Right lobe of liver (tissue), 6 donors: ENCODE results near the gene GUCA2A. TPM values are rescaled to one million over a fixed set of nuclear protein-coding genes. Genes with fewer than 3 reads are reported as not detected.

Experiments
- ATAC-seq, 4 donors: fragments of 200-7000 bp; cut with Tn5 transposase; one replicate each; pipeline ENCODE4 v1.9.1; 2020; ENCODE audit warnings: mild to moderate bottlenecking in 4 of 4, moderate library complexity in 4 of 4
- DNase-seq, 3 donors: peaks; one replicate each; pipeline ENCODE4 v3.0.0-alpha.2; 2020
- H3K27ac ChIP-seq, 3 donors: fragments of 200-600 bp; one replicate each; pipeline ENCODE4 v1.8.0; 2022
- H3K27me3 ChIP-seq, 2 donors: fragments of 200-600 bp; one replicate each; pipeline ENCODE4 v1.8.0; 2022
- H3K36me3 ChIP-seq, 4 donors: fragments of 200-600 bp; sonication (generic) in 1 of 4; one replicate each; pipeline versions ENCODE4 v1.5.1 to v1.8.0; 2017 to 2022; ENCODE audit warnings: control low read depth in 1 of 4
- H3K4me1 ChIP-seq, 4 donors: fragments of 200-600 bp; sonication (generic) in 1 of 4; one replicate each; pipeline versions ENCODE4 v1.5.1 to v1.8.0; 2017 to 2022; ENCODE audit warnings: control low read depth in 1 of 4
- H3K4me3 ChIP-seq, 3 donors: fragments of 200-600 bp; one replicate each; pipeline ENCODE4 v1.8.0; 2022
- H3K9me3 ChIP-seq, 4 donors: fragments of 200-600 bp; sonication (generic) in 1 of 4; one replicate each; pipeline versions ENCODE4 v1.5.1 to v1.8.0; 2017 to 2022; ENCODE audit warnings: control low read depth in 1 of 4
- CTCF ChIP-seq, 4 donors: fragments of 200-600 bp in 3 of 4; fragments of 450-650 bp in 1 of 4; IDR thresholded peaks; one replicate each; pipeline versions ENCODE4 v1.5.1 to v1.8.0; 2016 to 2022; ENCODE audit warnings: antibody characterized with exemption in 4 of 4, mild to moderate bottlenecking in 2 of 4
- POLR2A ChIP-seq: fragments of 450-650 bp; IDR thresholded peaks from one replicate; pipeline ENCODE4 v1.6.1; 2017; ENCODE audit warnings: antibody characterized with exemption, mild to moderate bottlenecking
- WGBS: methylation state at CpG from one replicate; pipeline ENCODE4 v1.1.6; 2018; ENCODE audit warnings: low coverage, low lambda C conversion rate; ENCODE audit not compliant: insufficient coverage; ENCODE audit errors: missing lambda C conversion rate; 5-methylcytosine and 5-hydroxymethylcytosine counted together
- intact Hi-C, 2 donors: fragments of 100-400 bp; cut with DNase I; formaldehyde crosslinking; loops; one replicate each; pipeline versions ENCODE4 v1.11.2 to v1.14.1; 2022
- total RNA-seq, 6 experiments: library from RNA; depleted of rRNA in 2 of 6; stranded (reverse); fragments of >200 nt in 2 of 6; fragmentation: NEBNext Ultra II Directional in 3 of 6; extraction: Animal tissue kit (Norgen Biotek cat#: 25700) in 3 of 6; gene quantifications; one replicate each; pipeline versions ENCODE4 v1.1.0 to v1.2.4, GENCODE V29; 2016 to 2023
- donor health status: DM: no; HTN: yes; CAD: no.
- donor health status: DM: no; HTN: no; CAD: no.
- donor health status: DM: no; HTN: no; CAD: no.
- donor health status: DM: no; HTN: yes; CAD: no.
- donor health status: DM: no; HTN: yes; CAD: no.

GUCA2A gene
- total RNA-seq, 6 experiments from 2014 or later = not detected

- no peak overlapping the region for H3K27ac ChIP-seq
- DNase-seq (no peak), ATAC-seq (no peak)
- intact Hi-C loops = no loop called here
- no peaks in the 10 kb centered on the region for H3K36me3 ChIP-seq
- no peaks in the 10 kb centered on the region for H3K27me3 ChIP-seq
- no peak overlapping the region for H3K4me3 ChIP-seq
- H3K4me1 ChIP-seq = no peaks in the 10 kb centered on the region
- H3K9me3 ChIP-seq = no peaks in the 10 kb centered on the region
- WGBS = 76% methylated on average over 5 of the region's 5 CpGs
- no peak for TF ChIP-seq CTCF (IDR thresholded peaks at IDR 0.05)
- no peak for TF ChIP-seq POLR2A
Measured at GRCh38 chr1:42117214-42117613, 47.3 kb downstream of the GUCA2A start.

- Histone ChIP-seq H3K27me3 (no peaks in the 10 kb centered on the region), H3K36me3 (no peaks in the 10 kb centered on the region), H3K4me3 (no peak overlapping the region), H3K9me3 (no peaks in the 10 kb centered on the region), H3K27ac (no peak overlapping the region), H3K4me1 (no peaks in the 10 kb centered on the region)
- DNase-seq = no peak
- no peak for ATAC-seq
- WGBS = 78% methylated on average over 4 of the region's 5 CpGs
- intact Hi-C loops = no loop called here
- TF ChIP-seq POLR2A (no peak), CTCF (IDR thresholded peaks at IDR 0.05) (no peak)
Measured at GRCh38 chr1:42114229-42114628, 50.3 kb downstream of the GUCA2A start.

Other genes starting within 250 kb of the GUCA2A start
- 1 to 10 TPM; 1.4 to 3.9 (median 2.2) TPM for gene HIVEP3, start 245.8 kb downstream of the GUCA2A start, total RNA-seq
- 1 to 10 TPM in 4 of 6 experiments, not detected in 2; 1.8 to 3.3 (median 2.7) TPM for gene GUCA2B, start 11.3 kb downstream of the GUCA2A start, total RNA-seq
- 10 to 100 TPM; 12.1 to 18.4 (median 14.5) TPM for gene FOXJ3, start 170.5 kb upstream of the GUCA2A start, total RNA-seq
- under 1 TPM; 0.02 to 0.95 (median 0.15) TPM for gene RIMKLA, start 216.0 kb upstream of the GUCA2A start, total RNA-seq